ENCODE data around the gene BBX. TPM values are rescaled to one million over a fixed set of nuclear protein-coding genes. Genes with fewer than 3 reads are reported as not detected.
"Not testable (repeated sequence)": the region's sequence is repeated elsewhere in the genome, so short reads cannot be mapped to it uniquely, and the experiment has no call there.

The BBX gene
- total RNA-seq, 1 donor from 2014 or later: 41.3 TPM

DNA sequence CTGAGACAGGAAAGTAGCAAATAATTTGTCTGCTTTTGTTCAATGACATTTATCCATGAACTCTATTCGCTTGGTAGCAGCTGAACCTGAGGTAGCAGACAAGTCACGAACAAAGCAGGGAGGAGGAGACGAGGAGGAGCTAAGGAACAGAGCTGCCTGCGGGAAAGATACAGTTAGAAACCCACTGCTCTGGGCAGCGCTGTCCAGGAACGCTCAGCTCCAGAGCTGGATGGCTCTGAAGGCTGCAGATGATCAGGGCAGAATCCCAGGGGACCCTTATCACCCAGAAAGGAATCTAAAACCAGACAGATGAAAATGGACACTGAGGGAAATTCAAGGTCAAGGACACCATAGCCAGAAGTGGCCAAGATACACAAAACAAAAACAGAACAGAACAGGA, 310.3 kb downstream of the BBX start:
- no peaks in the 10 kb centered on the region for H3K9me3 ChIP-seq (replicated peaks)
- TF ChIP-seq, protein P1, sequence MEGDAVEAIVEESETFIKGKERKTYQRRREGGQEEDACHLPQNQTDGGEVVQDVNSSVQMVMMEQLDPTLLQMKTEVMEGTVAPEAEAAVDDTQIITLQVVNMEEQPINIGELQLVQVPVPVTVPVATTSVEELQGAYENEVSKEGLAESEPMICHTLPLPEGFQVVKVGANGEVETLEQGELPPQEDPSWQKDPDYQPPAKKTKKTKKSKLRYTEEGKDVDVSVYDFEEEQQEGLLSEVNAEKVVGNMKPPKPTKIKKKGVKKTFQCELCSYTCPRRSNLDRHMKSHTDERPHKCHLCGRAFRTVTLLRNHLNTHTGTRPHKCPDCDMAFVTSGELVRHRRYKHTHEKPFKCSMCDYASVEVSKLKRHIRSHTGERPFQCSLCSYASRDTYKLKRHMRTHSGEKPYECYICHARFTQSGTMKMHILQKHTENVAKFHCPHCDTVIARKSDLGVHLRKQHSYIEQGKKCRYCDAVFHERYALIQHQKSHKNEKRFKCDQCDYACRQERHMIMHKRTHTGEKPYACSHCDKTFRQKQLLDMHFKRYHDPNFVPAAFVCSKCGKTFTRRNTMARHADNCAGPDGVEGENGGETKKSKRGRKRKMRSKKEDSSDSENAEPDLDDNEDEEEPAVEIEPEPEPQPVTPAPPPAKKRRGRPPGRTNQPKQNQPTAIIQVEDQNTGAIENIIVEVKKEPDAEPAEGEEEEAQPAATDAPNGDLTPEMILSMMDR (IDR thresholded peaks at IDR 0.05; ENCODE audit: borderline replicate concordance): no peak
- H3K4me3 ChIP-seq: no peak overlapping the region
- H3K4me1 ChIP-seq: no peaks in the 10 kb centered on the region
- H3K27ac ChIP-seq (replicated peaks): no peak overlapping the region
- H3K36me3 ChIP-seq: no peaks in the 10 kb centered on the region
- DNase-seq: no peak
- intact Hi-C loops (cut with micrococcal nuclease): no loop called here
- no peaks in the 10 kb centered on the region for H3K27me3 ChIP-seq (ENCODE audit: low read depth)

GRCh38 chr3:107833722-107834416, 311.1 kb downstream of the BBX start:
- DNase-seq: no peak
- Histone ChIP-seq H3K27ac (replicated peaks) (no peak overlapping the region), H3K4me1 (no peaks in the 10 kb centered on the region), H3K9me3 (replicated peaks) (no peaks in the 10 kb centered on the region), H3K36me3 (no peaks in the 10 kb centered on the region), H3K27me3 (ENCODE audit: low read depth) (no peaks in the 10 kb centered on the region), H3K4me3 (no peak overlapping the region)
- TF ChIP-seq, protein P1 (IDR thresholded peaks at IDR 0.05; ENCODE audit: borderline replicate concordance): no peak
- intact Hi-C loops (cut with micrococcal nuclease): no loop called here

DNA sequence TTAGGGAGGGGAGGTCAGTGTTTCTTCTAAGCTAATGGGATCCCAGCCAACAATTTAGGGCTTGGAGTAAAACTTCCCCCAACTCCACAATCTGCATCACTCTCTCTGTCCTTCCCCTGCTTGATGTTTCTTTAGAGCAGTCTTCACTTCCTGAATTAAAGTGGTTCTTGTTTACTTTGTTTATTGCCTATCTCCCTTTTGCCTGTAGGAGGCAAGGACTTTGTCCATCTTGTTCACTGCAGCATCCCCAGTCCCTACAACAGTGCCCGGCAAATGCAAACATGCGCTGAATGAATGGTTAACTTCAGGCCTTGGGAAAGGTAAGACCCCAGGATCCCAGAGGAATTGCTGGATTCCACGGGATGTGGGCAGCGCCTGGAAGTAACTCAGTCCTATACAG, 312.2 kb downstream of the BBX start:
- intact Hi-C loops (cut with micrococcal nuclease); H3K27ac ChIP-seq (replicated peaks); H3K27me3 ChIP-seq (ENCODE audit: low read depth); H3K4me1 ChIP-seq; H3K9me3 ChIP-seq (replicated peaks); H3K4me3 ChIP-seq; H3K36me3 ChIP-seq; DNase-seq: not testable (repeated sequence)

DNA sequence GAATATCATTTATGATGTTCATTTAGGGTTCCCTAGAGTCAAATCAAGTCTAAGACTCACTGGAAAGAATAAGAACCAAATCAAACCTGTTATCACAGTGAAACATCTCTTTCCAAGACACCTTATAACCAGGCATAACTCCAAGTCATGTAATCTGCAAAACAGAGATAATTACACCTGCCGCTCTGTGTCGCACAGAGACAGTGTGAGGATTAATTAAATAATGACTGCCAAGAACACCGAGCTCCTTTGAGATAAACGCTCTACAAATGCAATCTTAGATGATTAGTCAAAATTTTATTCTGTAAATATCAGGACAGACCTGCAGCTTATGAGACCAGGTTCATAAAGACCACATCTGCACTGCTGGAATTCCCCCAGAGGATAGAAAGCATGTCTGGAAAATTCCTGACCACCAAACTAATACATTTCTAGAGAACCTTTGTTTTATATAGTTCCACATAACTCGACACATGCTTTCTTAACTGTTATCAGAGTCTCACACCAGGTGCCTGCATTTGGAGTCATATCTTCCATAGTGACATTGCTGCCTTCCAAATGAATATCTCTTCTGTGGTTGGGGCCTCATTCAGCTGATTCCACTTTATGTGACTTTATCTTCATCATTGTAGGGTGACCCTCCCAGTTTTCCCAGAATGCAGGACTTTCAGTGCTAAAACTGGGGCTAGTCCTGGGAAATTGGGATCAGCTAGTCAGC, 315.3 kb downstream of the BBX start:
- no peaks in the 10 kb centered on the region for H3K27me3 ChIP-seq (ENCODE audit: low read depth)
- no peaks in the 10 kb centered on the region for H3K9me3 ChIP-seq (replicated peaks)
- TF ChIP-seq, protein P1 (IDR thresholded peaks at IDR 0.05; ENCODE audit: borderline replicate concordance): no peak
- H3K4me3 ChIP-seq: no peak overlapping the region
- no peak overlapping the region for H3K27ac ChIP-seq (replicated peaks)
- intact Hi-C loops (cut with micrococcal nuclease): no loop called here
- DNase-seq: no peak
- no peaks in the 10 kb centered on the region for H3K36me3 ChIP-seq
- no peaks in the 10 kb centered on the region for H3K4me1 ChIP-seq

- no peaks in the 10 kb centered on the region for H3K27me3 ChIP-seq (ENCODE audit: low read depth)
- H3K9me3 ChIP-seq (replicated peaks): no peaks in the 10 kb centered on the region
- no peak overlapping the region for H3K27ac ChIP-seq (replicated peaks)
- H3K4me1 ChIP-seq: no peaks in the 10 kb centered on the region
- TF ChIP-seq, protein P1 (IDR thresholded peaks at IDR 0.05; ENCODE audit: borderline replicate concordance): no peak
- DNase-seq: no peak
- intact Hi-C loops (cut with micrococcal nuclease): loop anchor here (10.0 kb wide), 1 partner anchor 167 kb away; no protein-coding TSS in a partner anchor
- H3K36me3 ChIP-seq: no peaks in the 10 kb centered on the region
- H3K4me3 ChIP-seq: no peak overlapping the region
Observed at GRCh38 chr3:107841831-107842230, 319.1 kb downstream of the BBX start.

DNA sequence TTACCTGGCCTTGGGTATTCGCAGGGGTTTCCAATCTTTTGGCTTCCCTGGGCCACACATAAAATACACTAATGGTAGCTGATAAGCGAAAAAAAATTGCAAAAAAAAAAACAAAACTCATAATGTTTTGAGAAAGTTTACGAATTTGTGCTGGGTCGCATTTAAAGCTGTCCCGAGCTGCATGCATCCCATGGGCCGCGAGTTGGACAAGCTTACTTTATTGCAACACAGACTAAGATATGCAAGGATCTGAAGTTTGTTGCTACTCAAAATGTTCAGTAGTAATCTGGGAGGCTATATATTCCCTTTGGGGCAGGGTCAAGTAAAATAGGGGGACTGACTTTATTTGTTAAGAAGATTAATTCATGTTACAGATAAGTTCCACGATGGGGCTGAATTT, 320.2 kb downstream of the BBX start:
- H3K4me3 ChIP-seq: no peak overlapping the region
- H3K9me3 ChIP-seq (replicated peaks): no peaks in the 10 kb centered on the region
- no peaks in the 10 kb centered on the region for H3K4me1 ChIP-seq
- no peak overlapping the region for H3K27ac ChIP-seq (replicated peaks)
- no peaks in the 10 kb centered on the region for H3K36me3 ChIP-seq
- DNase-seq: no peak
- intact Hi-C loops (cut with micrococcal nuclease): loop anchor here (10.0 kb wide), 1 partner anchor 168 kb away; no protein-coding TSS in a partner anchor
- TF ChIP-seq, protein P1 (IDR thresholded peaks at IDR 0.05; ENCODE audit: borderline replicate concordance): no peak
- H3K27me3 ChIP-seq (ENCODE audit: low read depth): no peaks in the 10 kb centered on the region

Measured in left ventricle myocardium inferior (tissue), 1 donor.